H1 (cell line): ENCODE measurements around the gene PACC1. TPM values are rescaled to one million over a fixed set of nuclear protein-coding genes. Genes with fewer than 3 reads are reported as not detected.

Source experiments
- CTCF ChIA-PET: fragments of 300-600 bp; sonication (Branson Sonifier 250); formaldehyde crosslinking; loops from one replicate; lab custom pipeline; 2021; ENCODE audit not compliant: partially characterized antibody; lab: Charles Lee
- POLR2A ChIA-PET: fragments of 300-600 bp; sonication (Branson Sonifier 250); formaldehyde crosslinking; loops from one replicate; lab custom pipeline; 2021; ENCODE audit warnings: inconsistent platforms; ENCODE audit not compliant: partially characterized antibody; lab: Charles Lee
- DNase-seq, 2 experiments: peaks; one replicate each; pipeline versions ENCODE4 v3.0.0 to v3.0.0-alpha.2; 2010 to 2022; ENCODE audit warnings: low spot score in 2 of 2, low read depth in 1 of 2, mixed read lengths in 1 of 2
- FAIRE-seq: peaks from 2 replicates; lab custom pipeline; 2011; peaks lifted over from hg19 to GRCh38; lab: Jason Lieb, UNC
- H2AFZ ChIP-seq: 2 replicates; pipeline ENCODE4 v1.8.1; 2012; ENCODE audit warnings: low read length, inconsistent platforms
- H2AK5ac ChIP-seq: 2 replicates; pipeline ENCODE4 v1.6.1; 2013; ENCODE audit warnings: low read depth, low read length
- H2BK120ac ChIP-seq: replicated peaks from 2 replicates; pipeline ENCODE3; 2013; ENCODE audit warnings: low read depth, low read length, inconsistent platforms
- H2BK12ac ChIP-seq: 2 replicates; pipeline ENCODE4 v1.6.1; 2013; ENCODE audit warnings: low read depth, low read length
- H2BK15ac ChIP-seq: 2 replicates; pipeline ENCODE4 v1.6.1; 2013; ENCODE audit warnings: low read length
- H2BK20ac ChIP-seq: 2 replicates; pipeline ENCODE4 v1.6.1; 2013; ENCODE audit warnings: low read length
- H2BK5ac ChIP-seq: 2 replicates; pipeline ENCODE4 v1.6.1; 2013; ENCODE audit warnings: low read depth, low read length
- H3K14ac ChIP-seq: 2 replicates; pipeline ENCODE4 v1.6.1; 2013; ENCODE audit warnings: inconsistent platforms; ENCODE audit not compliant: insufficient read length
- H3K18ac ChIP-seq: 2 replicates; pipeline ENCODE4 v1.6.1; 2013; ENCODE audit warnings: low read length; ENCODE audit errors: extremely low read depth
- H3K23ac ChIP-seq: 2 replicates; pipeline ENCODE4 v1.6.1; 2013; ENCODE audit warnings: inconsistent platforms; ENCODE audit not compliant: insufficient read length
- H3K23me2 ChIP-seq: 2 replicates; pipeline ENCODE4 v1.6.1; 2013; ENCODE audit warnings: low read depth, low read length
- H3K27ac ChIP-seq: 2 replicates; pipeline ENCODE4 v1.6.1; 2011; ENCODE audit warnings: low read depth, low read length, inconsistent platforms
- H3K27me3 ChIP-seq, 4 experiments: replicated peaks in 1 of 4; 1 replicate in 1 of 4; 2 replicates in 3 of 4; pipeline versions ENCODE4 v1.6.1 to v1.8.1; 2011 to 2013; ENCODE audit warnings: low read length in 3 of 4, mild to moderate bottlenecking in 3 of 4, inconsistent platforms in 2 of 4, mixed read lengths in 2 of 4, moderate library complexity in 1 of 4; ENCODE audit not compliant: control insufficient read depth in 3 of 4, insufficient read depth in 3 of 4; ENCODE audit errors: extremely low read depth in 1 of 4
- H3K36me3 ChIP-seq, 4 experiments: 2 replicates each; pipeline versions ENCODE4 v1.6.1 to v1.8.1; 2011 to 2013; ENCODE audit warnings: mild to moderate bottlenecking in 4 of 4, low read length in 3 of 4, moderate library complexity in 2 of 4, control low read depth in 1 of 4, inconsistent platforms in 1 of 4; ENCODE audit not compliant: insufficient read depth in 4 of 4, control insufficient read depth in 2 of 4
- H3K4ac ChIP-seq: replicated peaks from 2 replicates; pipeline ENCODE3; 2013; ENCODE audit warnings: low read length, low read depth, mixed read lengths, inconsistent platforms; ENCODE audit not compliant: insufficient read length
- H3K4me1 ChIP-seq, 4 experiments: replicated peaks in 1 of 4; 1 replicate in 1 of 4; 2 replicates in 3 of 4; pipeline versions ENCODE4 v1.6.1 to v1.8.1; 2011 to 2013; ENCODE audit warnings: low read length in 3 of 4, inconsistent platforms in 2 of 4, mixed read lengths in 1 of 4; ENCODE audit not compliant: insufficient read depth in 4 of 4, control insufficient read depth in 3 of 4
- H3K4me2 ChIP-seq, 2 experiments: 2 replicates each; pipeline versions ENCODE4 v1.6.1 to v1.8.1; 2011 to 2013; ENCODE audit warnings: low read depth in 2 of 2, low read length in 2 of 2, control low read depth in 1 of 2, inconsistent platforms in 1 of 2, mild to moderate bottlenecking in 1 of 2; ENCODE audit not compliant: insufficient read depth in 1 of 2
- H3K4me3 ChIP-seq, 4 experiments: fragments of 200-600, 300-600 bp in 1 of 4; sonication (generic), shearing (Covaris generic), sonication (Bioruptor Twin) in 1 of 4; 2 replicates each; pipeline versions ENCODE4 v1.5.1 to v1.8.1; 2011 to 2016; ENCODE audit warnings: low read length in 4 of 4, low read depth in 3 of 4, control low read depth in 2 of 4, inconsistent platforms in 2 of 4, mild to moderate bottlenecking in 2 of 4, mixed read lengths in 1 of 4, moderate library complexity in 1 of 4; ENCODE audit not compliant: insufficient read depth in 2 of 4; ENCODE audit errors: extremely low read depth in 1 of 4
- H3K56ac ChIP-seq: replicated peaks from 2 replicates; pipeline ENCODE3; 2013; ENCODE audit warnings: low read depth, mild to moderate bottlenecking, mixed read lengths, low read length, inconsistent platforms; ENCODE audit not compliant: insufficient read length
- H3K79me1 ChIP-seq: 2 replicates; pipeline ENCODE4 v1.6.1; 2013; ENCODE audit warnings: low read depth, low read length, control low read depth
- H3K79me2 ChIP-seq, 2 experiments: 2 replicates each; pipeline versions ENCODE4 v1.6.1 to v1.8.1; 2012 to 2013; ENCODE audit warnings: low read length in 2 of 2, mild to moderate bottlenecking in 2 of 2, inconsistent platforms in 1 of 2; ENCODE audit not compliant: insufficient read depth in 2 of 2, control insufficient read depth in 1 of 2
- H3K9ac ChIP-seq, 4 experiments: replicated peaks in 1 of 4; 1 replicate in 1 of 4; 2 replicates in 3 of 4; pipeline versions ENCODE4 v1.6.1 to v1.8.1; 2011 to 2013; ENCODE audit warnings: low read depth in 3 of 4, low read length in 3 of 4, control low read depth in 2 of 4, mild to moderate bottlenecking in 2 of 4, moderate library complexity in 2 of 4, inconsistent platforms in 1 of 4; ENCODE audit errors: extremely low read depth in 1 of 4
- H3K9me3 ChIP-seq, 2 experiments: 2 replicates each; pipeline versions ENCODE4 v1.6.1 to v1.8.1; 2012 to 2013; ENCODE audit warnings: mild to moderate bottlenecking in 2 of 2, moderate library complexity in 2 of 2, control low read depth in 1 of 2, inconsistent platforms in 1 of 2, low read depth in 1 of 2, low read length in 1 of 2, mixed read lengths in 1 of 2; ENCODE audit not compliant: insufficient read depth in 2 of 2
- H4K20me1 ChIP-seq, 2 experiments: replicated peaks in 1 of 2; 2 replicates each; pipeline versions ENCODE3 to v1.8.1; 2011 to 2013; ENCODE audit warnings: inconsistent platforms in 2 of 2, low read length in 2 of 2, mild to moderate bottlenecking in 1 of 2; ENCODE audit not compliant: insufficient read depth in 2 of 2, control insufficient read depth in 1 of 2
- H4K5ac ChIP-seq: 2 replicates; pipeline ENCODE4 v1.6.1; 2013; ENCODE audit warnings: low read length, low read depth, mixed read lengths, inconsistent platforms; ENCODE audit not compliant: insufficient read length
- H4K8ac ChIP-seq: 2 replicates; pipeline ENCODE4 v1.8.0; 2013; ENCODE audit warnings: mild to moderate bottlenecking, moderate library complexity, low read length, inconsistent platforms; ENCODE audit not compliant: insufficient read depth; ENCODE audit errors: extremely low read depth
- H4K91ac ChIP-seq: replicated peaks from 2 replicates; pipeline ENCODE3; 2013; ENCODE audit warnings: low read length, mixed read lengths, inconsistent platforms; ENCODE audit not compliant: insufficient read length
- CREB1 ChIP-seq: IDR thresholded peaks from 2 replicates; pipeline ENCODE4 v1.6.1; 2012; ENCODE audit warnings: inconsistent platforms
- RAD21 ChIP-seq, 2 experiments: IDR thresholded peaks in 1 of 2; conservative IDR thresholded peaks in 1 of 2; 2 replicates each; pipeline ENCODE4 v1.6.1; 2011; ENCODE audit warnings: low read depth in 2 of 2, low read length in 2 of 2, improper control_type of control experiment in 1 of 2, inconsistent platforms in 1 of 2, mild to moderate bottlenecking in 1 of 2, moderate library complexity in 1 of 2
- SRF ChIP-seq: IDR thresholded peaks from 2 replicates; pipeline ENCODE4 v1.6.1; 2011; ENCODE audit warnings: mild to moderate bottlenecking, low read depth, low read length, moderate library complexity
- WGBS, 2 experiments: shearing (Covaris generic) in 1 of 2; methylation state at CpG; one replicate each; pipeline versions ENCODE4 v1.1.6 to v1.1.7; 2013 to 2015; ENCODE audit warnings: low lambda C conversion rate in 2 of 2, mixed read lengths in 2 of 2, inconsistent platforms in 1 of 2, low coverage in 1 of 2, missing lambda C conversion rate in 1 of 2; ENCODE audit not compliant: insufficient replicate concordance in 2 of 2, insufficient coverage in 1 of 2, insufficient read length in 1 of 2; ENCODE audit errors: extremely low coverage in 1 of 2, missing lambda C conversion rate in 1 of 2; 5-methylcytosine and 5-hydroxymethylcytosine counted together
- polyA plus RNA-seq, 7 experiments: library from polyadenylated mRNA; depleted of rRNA in 3 of 7; stranded (reverse) in 5 of 7; unstranded in 2 of 7; fragments of >200 nt in 5 of 7; fragments of 200-250 nt in 2 of 7; gene quantifications; 1 replicate in 5 of 7; 2 replicates in 1 of 7; 4 replicates in 1 of 7; pipeline versions ENCODE4 v1.2.1 to v1.2.3, GENCODE V29; 2011 to 2013; ENCODE audit warnings: missing spikeins in 2 of 7, mixed read lengths in 2 of 7
- total RNA-seq: library from RNA; stranded (reverse); fragmentation: NEBNext Ultra II Directional; extraction: Animal tissue kit (Norgen Biotek cat#: 25700); gene quantifications from 2 replicates; pipeline ENCODE4 v1.2.1, GENCODE V29; 2021
- TF ChIP-seq, protein P1 (sequence below), 3 experiments: IDR thresholded peaks; 1 replicate in 2 of 3; 2 replicates in 1 of 3; pipeline versions ENCODE4 v1.5.1 to v1.6.1; 2011; ENCODE audit warnings: low read length in 3 of 3, mild to moderate bottlenecking in 3 of 3, inconsistent platforms in 2 of 3, low read depth in 1 of 3, moderate library complexity in 1 of 3; ENCODE audit not compliant: insufficient read depth in 1 of 3; ENCODE audit errors: control extremely low read depth in 1 of 3
- TF ChIP-seq, protein P2 (sequence below): IDR thresholded peaks from 2 replicates; pipeline ENCODE4 v1.6.1; 2011; ENCODE audit warnings: low read depth, mild to moderate bottlenecking, low read length; ENCODE audit not compliant: insufficient read depth

The PACC1 gene
- total and polyA plus RNA-seq, 2 of the 8 experiments (the other 6 are each of a cell fraction or from before 2014, with no cell fraction given), result 18.8 to 23.5 TPM

DNA sequence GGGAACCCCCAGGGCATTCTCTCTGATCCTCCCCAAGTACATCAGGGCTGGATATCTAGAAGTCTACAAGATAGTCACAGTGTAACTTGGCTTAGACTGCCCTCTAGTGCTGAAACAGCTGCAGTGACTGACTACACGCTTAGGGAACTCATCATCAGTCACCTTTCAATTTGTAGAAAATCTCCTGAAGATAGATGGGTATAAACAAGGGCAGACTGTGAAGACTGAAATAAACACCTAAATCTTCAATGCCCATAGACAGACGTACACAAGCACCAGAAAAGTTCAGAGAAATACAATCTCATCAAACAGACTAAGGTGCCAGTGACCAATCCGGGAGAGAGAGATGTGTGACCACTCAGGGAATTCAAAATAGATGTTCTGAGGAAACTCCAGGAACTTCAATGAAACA, 46.6 kb downstream of the PACC1 start:
- H3K23ac ChIP-seq, result no peak overlapping the region
- no peaks in the 10 kb centered on the region for H3K79me2 ChIP-seq
- no peak overlapping the region for H2BK20ac ChIP-seq
- no peak overlapping the region for H3K9ac ChIP-seq
- no peak overlapping the region for H2BK12ac ChIP-seq
- H3K4me1 ChIP-seq, result no peaks in the 10 kb centered on the region
- WGBS, 2 experiments, result 49% methylated on average over 3 of the region's 3 CpGs; no CpG with 5 or more reads in 1 of the 2 experiments
- peaks cover 3 to 5% of the 10 kb centered on the region in 2 experiments for H4K20me1 ChIP-seq
- FAIRE-seq, result peak; percentile 78
- no peak overlapping the region for H3K14ac ChIP-seq
- no peak overlapping the region for H4K8ac ChIP-seq
- H3K79me1 ChIP-seq, result no peaks in the 10 kb centered on the region
- no peak overlapping the region for H2BK120ac ChIP-seq
- H3K4me3 ChIP-seq, result no peak overlapping the region
- no peaks in the 10 kb centered on the region for H3K9me3 ChIP-seq
- POLR2A ChIA-PET, result interaction anchor here (1.0 to 1.3 kb wide), 3 partner anchors 8 to 57 kb away, joined by 3 read pairs; no protein-coding TSS in a partner anchor
- CTCF ChIA-PET, result interaction anchor here (0.6 to 7.5 kb wide), 30 partner anchors 9 to 512 kb away, joined by 3 to 95 read pairs (median 4); no protein-coding TSS in a partner anchor
- H3K4me2 ChIP-seq, result no peak overlapping the region
- H2AK5ac ChIP-seq, result no peak overlapping the region
- no peak overlapping the region for H4K91ac ChIP-seq
- no peak for TF ChIP-seq SRF
- TF ChIP-seq, protein P1, sequence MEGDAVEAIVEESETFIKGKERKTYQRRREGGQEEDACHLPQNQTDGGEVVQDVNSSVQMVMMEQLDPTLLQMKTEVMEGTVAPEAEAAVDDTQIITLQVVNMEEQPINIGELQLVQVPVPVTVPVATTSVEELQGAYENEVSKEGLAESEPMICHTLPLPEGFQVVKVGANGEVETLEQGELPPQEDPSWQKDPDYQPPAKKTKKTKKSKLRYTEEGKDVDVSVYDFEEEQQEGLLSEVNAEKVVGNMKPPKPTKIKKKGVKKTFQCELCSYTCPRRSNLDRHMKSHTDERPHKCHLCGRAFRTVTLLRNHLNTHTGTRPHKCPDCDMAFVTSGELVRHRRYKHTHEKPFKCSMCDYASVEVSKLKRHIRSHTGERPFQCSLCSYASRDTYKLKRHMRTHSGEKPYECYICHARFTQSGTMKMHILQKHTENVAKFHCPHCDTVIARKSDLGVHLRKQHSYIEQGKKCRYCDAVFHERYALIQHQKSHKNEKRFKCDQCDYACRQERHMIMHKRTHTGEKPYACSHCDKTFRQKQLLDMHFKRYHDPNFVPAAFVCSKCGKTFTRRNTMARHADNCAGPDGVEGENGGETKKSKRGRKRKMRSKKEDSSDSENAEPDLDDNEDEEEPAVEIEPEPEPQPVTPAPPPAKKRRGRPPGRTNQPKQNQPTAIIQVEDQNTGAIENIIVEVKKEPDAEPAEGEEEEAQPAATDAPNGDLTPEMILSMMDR (IDR thresholded peaks at IDR 0.05; ENCODE audit: control extremely low read depth in 1 of 3, insufficient read depth in 1 of 3, low read depth in 1 of 3, low read length in 3 of 3), result peak in 2 of 3 experiments; percentile 68 to 91; a peak in 3 of 4 replicates
- TF ChIP-seq RAD21 (IDR thresholded peaks at IDR 0.05 in 1 of 2, conservative IDR thresholded peaks at IDR 0.05 in 1 of 2; ENCODE audit: low read depth in 2 of 2, low read length in 2 of 2), result peak; percentile 89 to 92
- 0 out of 2 replicates have a peak, but pooled peaks have one; percentile 18 for TF ChIP-seq CREB1
- TF ChIP-seq, protein P2, sequence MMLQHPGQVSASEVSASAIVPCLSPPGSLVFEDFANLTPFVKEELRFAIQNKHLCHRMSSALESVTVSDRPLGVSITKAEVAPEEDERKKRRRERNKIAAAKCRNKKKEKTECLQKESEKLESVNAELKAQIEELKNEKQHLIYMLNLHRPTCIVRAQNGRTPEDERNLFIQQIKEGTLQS, result no peak
- TF ChIP-seq, all 59 proteins: peak for 3
- Histone ChIP-seq H3K36me3 (peaks cover 0 to 10% (median 6%) of the 10 kb centered on the region in 4 experiments; a peak in 5 of 8 replicates), H3K4ac (no peak overlapping the region), H3K56ac (no peak overlapping the region), H3K18ac (no peak overlapping the region), H2AFZ (no peak overlapping the region), H3K27ac (no peak overlapping the region), H3K23me2 (no peaks in the 10 kb centered on the region), H2BK5ac (no peak overlapping the region; the same call in 1 of the 2 replicates), H3K27me3 (no peaks in the 10 kb centered on the region), H2BK15ac (no peak overlapping the region), H4K5ac (no peak overlapping the region)
- DNase-seq, result peak; percentile 21 to 58
